A549 (cell line): ENCODE results near the gene HK1. TPM values are rescaled to one million over a fixed set of nuclear protein-coding genes. Genes with fewer than 3 reads are reported as not detected.

Source experiments
- ATAC-seq, 2 experiments: fragments of 200-7000 bp in 1 of 2; fragments of >200 bp in 1 of 2; cut with Nextera tagmentation in 1 of 2; cut with Tn5 transposase in 1 of 2; 3 replicates each; pipeline versions ENCODE4 v1.8.0 to v1.9.1; 2018 to 2020; ENCODE audit warnings: mild to moderate bottlenecking in 1 of 2, moderate library complexity in 1 of 2
- CTCF ChIA-PET: fragments of 300-600 bp; sonication (Branson Sonifier 250); formaldehyde crosslinking; extraction: SDS; loops from one replicate; lab custom pipeline; 2021; ENCODE audit warnings: antibody characterized with exemption, inconsistent platforms; lab: Yijun Ruan, JAX
- POLR2A ChIA-PET: fragments of 350-600 bp; formaldehyde crosslinking; extraction: SDS; loops from one replicate; lab custom pipeline; 2021; ENCODE audit warnings: antibody characterized with exemption, inconsistent platforms; lab: Yijun Ruan, JAX
- DNase-seq, 2 experiments: peaks; one replicate each; pipeline versions ENCODE4 v3.0.0 to v3.0.0-alpha.2; 2011 to 2016; ENCODE audit warnings: low read depth in 1 of 2, low spot score in 1 of 2
- FAIRE-seq: peaks from 2 replicates; lab custom pipeline; 2011; peaks lifted over from hg19 to GRCh38; lab: Jason Lieb, UNC
- H3K27ac ChIP-seq, 2 experiments: fragments of >200 bp; sonication (Bioruptor Twin); formaldehyde crosslinking; 3 replicates each; pipeline ENCODE4 v1.5.1; 2016 to 2017
- H3K4me1 ChIP-seq: fragments of >200 bp; sonication (Bioruptor Twin); formaldehyde crosslinking; 3 replicates; pipeline ENCODE4 v1.6.1; 2016
- H3K4me2 ChIP-seq: fragments of >200 bp; sonication (Bioruptor Twin); formaldehyde crosslinking; 3 replicates; pipeline ENCODE4 v1.6.1; 2016
- H3K4me3 ChIP-seq: fragments of >200 bp; sonication (Bioruptor Twin); formaldehyde crosslinking; 3 replicates; pipeline ENCODE4 v1.5.1; 2016
- H3K9me3 ChIP-seq: fragments of >200 bp; sonication (Bioruptor Twin); formaldehyde crosslinking; 3 replicates; pipeline ENCODE4 v1.6.1; 2016
- BCL3 ChIP-seq: fragments of >200 bp; sonication (Bioruptor Twin); formaldehyde crosslinking; IDR thresholded peaks from 3 replicates; pipeline ENCODE4 v1.6.1; 2016
- CBX8 ChIP-seq: fragments of 200-600 bp; sonication (generic); IDR thresholded peaks from 2 replicates; pipeline ENCODE4 v1.6.1; 2016
- CEBPB ChIP-seq, 2 experiments: fragments of >200 bp in 1 of 2; sonication (Bioruptor Twin) in 1 of 2; formaldehyde crosslinking in 1 of 2; IDR thresholded peaks; 2 replicates each; pipeline ENCODE4 v1.6.1; 2012 to 2016
- CHD2 ChIP-seq: fragments of 150-350 bp; IDR thresholded peaks from 2 replicates; pipeline ENCODE4 v1.6.1; 2014; ENCODE audit warnings: low read length; ENCODE audit not compliant: partially characterized antibody
- CTCF ChIP-seq: fragments of >200 bp; sonication (Bioruptor Twin); formaldehyde crosslinking; IDR thresholded peaks from 3 replicates; pipeline ENCODE4 v1.5.1; 2016
- E2F6 ChIP-seq: IDR thresholded peaks from 2 replicates; pipeline ENCODE4 v1.6.1; 2012; ENCODE audit warnings: low read depth, borderline replicate concordance
- EHF ChIP-seq: fragments of 250-450 bp; sonication (Bioruptor Pico); IDR thresholded peaks from 2 replicates; pipeline ENCODE4 v1.5.0; 2020; ENCODE audit warnings: mild to moderate bottlenecking
- EHMT2 ChIP-seq: fragments of 200-600 bp; sonication (generic); IDR thresholded peaks from 2 replicates; pipeline ENCODE4 v1.6.1; 2016; ENCODE audit warnings: antibody characterized with exemption, low read depth, mild to moderate bottlenecking, moderate library complexity
- EP300 ChIP-seq, 2 experiments: fragments of >200 bp; sonication (Bioruptor Twin); formaldehyde crosslinking; IDR thresholded peaks; 2 replicates in 1 of 2; 3 replicates in 1 of 2; pipeline ENCODE4 v1.6.1; 2016 to 2017
- FOSL2 ChIP-seq, 2 experiments: fragments of 450-650 bp in 1 of 2; fragments of >200 bp in 1 of 2; sonication (Bioruptor Twin) in 1 of 2; formaldehyde crosslinking; IDR thresholded peaks; 2 replicates each; pipeline versions ENCODE4 v1.5.0 to v1.6.1; 2016 to 2020; ENCODE audit warnings: mild to moderate bottlenecking in 1 of 2, moderate library complexity in 1 of 2
- HES2 ChIP-seq: fragments of >200 bp; sonication (Bioruptor Twin); formaldehyde crosslinking; IDR thresholded peaks from 2 replicates; pipeline ENCODE4 v1.6.1; 2016
- HEYL ChIP-seq: fragments of 250-450 bp; sonication (Bioruptor Pico); IDR thresholded peaks from 2 replicates; pipeline ENCODE4 v1.8.0; 2021; ENCODE audit warnings: mild to moderate bottlenecking, moderate library complexity
- HOXB13 ChIP-seq: fragments of 250-450 bp; sonication (Bioruptor Pico); IDR thresholded peaks from 2 replicates; pipeline ENCODE4 v1.5.0; 2020; ENCODE audit warnings: low read depth, mild to moderate bottlenecking, moderate library complexity
- JUN ChIP-seq, 2 experiments: fragments of >200 bp; sonication (Bioruptor Twin); formaldehyde crosslinking; IDR thresholded peaks; 2 replicates in 1 of 2; 3 replicates in 1 of 2; pipeline ENCODE4 v1.6.1; 2016 to 2017
- JUNB ChIP-seq: fragments of >200 bp; sonication (Bioruptor Twin); formaldehyde crosslinking; IDR thresholded peaks from 2 replicates; pipeline ENCODE4 v1.6.1; 2016
- MAFK ChIP-seq: fragments of 450-650 bp; IDR thresholded peaks from 2 replicates; pipeline ENCODE4 v1.6.1; 2014; ENCODE audit not compliant: partially characterized antibody
- MAZ ChIP-seq: fragments of 150-350 bp; IDR thresholded peaks from 2 replicates; pipeline ENCODE4 v1.6.1; 2014; ENCODE audit warnings: antibody characterized with exemption, low read depth, low read length, borderline replicate concordance
- POLR2A ChIP-seq: IDR thresholded peaks from 2 replicates; pipeline ENCODE4 v1.6.1; 2012; ENCODE audit warnings: mild to moderate bottlenecking, low read length
- SREBF2 ChIP-seq: fragments of 450-650 bp; IDR thresholded peaks from 2 replicates; pipeline ENCODE4 v1.6.1; 2014; ENCODE audit warnings: mild to moderate bottlenecking, moderate library complexity
- TP53 ChIP-seq: fragments of 250-450 bp; sonication (Bioruptor Pico); IDR thresholded peaks from 2 replicates; pipeline ENCODE4 v1.5.0; 2021; ENCODE audit warnings: mild to moderate bottlenecking, moderate library complexity
- ZFP36 ChIP-seq: fragments of 450-650 bp; IDR thresholded peaks from 2 replicates; pipeline ENCODE4 v1.6.1; 2014; ENCODE audit warnings: borderline replicate concordance; ENCODE audit not compliant: partially characterized antibody
- ZSCAN20 ChIP-seq: fragments of 250-450 bp; sonication (Bioruptor Pico); IDR thresholded peaks from 2 replicates; pipeline ENCODE4 v1.8.0; 2022; ENCODE audit warnings: mild to moderate bottlenecking, moderate library complexity
- WGBS: methylation state at CpG from one replicate; pipeline ENCODE4 v1.1.6; 2017; ENCODE audit errors: missing lambda C conversion rate; 5-methylcytosine and 5-hydroxymethylcytosine counted together
- polyA plus RNA-seq, 4 experiments: library from polyadenylated mRNA; depleted of rRNA in 3 of 4; stranded (reverse); fragments of >200 nt; fragmentation: RNase III in 1 of 4; extraction: RNeasy Plus Mini Kit Qiagen cat#74134 plus additional on column Dnase treatment in 1 of 4; gene quantifications; 2 replicates in 3 of 4; 3 replicates in 1 of 4; pipeline ENCODE4 v1.2.3, GENCODE V29; 2011 to 2017

HK1 gene
- polyA plus RNA-seq, 2 of the 4 experiments (the other 2 are of a cell fraction) = 17.3 to 58.9 TPM

- TF ChIP-seq ZFP36 = no peak
- peak; percentile 87 for TF ChIP-seq E2F6
- TF ChIP-seq CHD2 = no peak
- no peak for TF ChIP-seq EP300 (IDR thresholded peaks at IDR 0.05)
- no peak for TF ChIP-seq EHF (CRISPR knock-in tag)
- no peak for TF ChIP-seq ZSCAN20
- no peak for TF ChIP-seq CBX8
- TF ChIP-seq HOXB13 (CRISPR knock-in tag) = peak; percentile 63; the same call in 1 of the 2 replicates
- peak; percentile 57 for TF ChIP-seq MAFK
- TF ChIP-seq EHMT2 = no peak
- no peak for TF ChIP-seq CTCF
Observed at GRCh38 chr10:69232252-69232651, 46.0 kb upstream of the HK1 start (continued).

- Histone ChIP-seq H3K4me2 (peak overlapping the region; percentile 52; the same call in 2 of the 3 replicates), H3K27ac (peak overlapping the region; percentile 45 to 68), H3K4me1 (peaks cover 46% of the 10 kb centered on the region), H3K4me3 (no peak overlapping the region), H3K9me3 (no peaks in the 10 kb centered on the region)
- CTCF ChIA-PET = interaction anchor here (1.1 to 21.3 kb wide), 5 partner anchors 10 to 282 kb away, joined by 3 to 424 read pairs (median 5); no protein-coding TSS in a partner anchor
- WGBS = 92% methylated on average over 22 of the region's 22 CpGs
- DNase-seq (no peak), ATAC-seq (no peak), FAIRE-seq (no peak)
- POLR2A ChIA-PET = no interaction called here
- no peak for TF ChIP-seq JUNB
- no peak for TF ChIP-seq CHD2
- no peak for TF ChIP-seq JUN (IDR thresholded peaks at IDR 0.05)
- no peak for TF ChIP-seq EHMT2
- no peak for TF ChIP-seq MAZ
- TF ChIP-seq TP53 = no peak
- TF ChIP-seq BCL3 = no peak
- no peak for TF ChIP-seq FOSL2 (IDR thresholded peaks at IDR 0.05)
- TF ChIP-seq FOSL2 (CRISPR knock-in tag; IDR thresholded peaks at IDR 0.05) = no peak
- no peak for TF ChIP-seq SREBF2
- no peak for TF ChIP-seq E2F6
- no peak for TF ChIP-seq POLR2A
- no peak for TF ChIP-seq HEYL (CRISPR knock-in tag)
- TF ChIP-seq CEBPB (IDR thresholded peaks at IDR 0.05) = no peak
- no peak for TF ChIP-seq HES2
Observed at GRCh38 chr10:69232736-69233480, 45.4 kb upstream of the HK1 start.
